HL-60 (cell line): ENCODE measurements around the gene ID1.
A peak's percentile ranks its signal among the peaks of the same experiment; 100 is the strongest.

ENCODE experiments used
- DNase-seq, 2 experiments: peaks; one replicate each; pipeline ENCODE4 v3.0.0-alpha.2; 2010 to 2020; ENCODE audit warnings: low read depth in 1 of 2, low spot score in 1 of 2
- H3K27ac ChIP-seq: fragments of 250-450 bp; sonication (Bioruptor Pico); replicated peaks from 2 replicates; pipeline ENCODE4 v1.5.1; 2020; ENCODE audit warnings: mild to moderate bottlenecking, moderate library complexity
- H3K27me3 ChIP-seq: fragments of 250-450 bp; sonication (Bioruptor Pico); 2 replicates; pipeline ENCODE4 v1.5.1; 2021; ENCODE audit warnings: mild to moderate bottlenecking, moderate library complexity; ENCODE audit not compliant: insufficient read depth, poor library complexity, severe bottlenecking
- H3K4me3 ChIP-seq: replicated peaks from 2 replicates; pipeline ENCODE4 v1.5.1; 2011; ENCODE audit warnings: mild to moderate bottlenecking, control low read depth, low read length; ENCODE audit not compliant: insufficient read depth
- CTCF ChIP-seq: IDR thresholded peaks from one replicate; pipeline ENCODE4 v1.5.1; 2011; ENCODE audit warnings: low read length, control low read depth, inconsistent platforms; ENCODE audit not compliant: insufficient read depth
- GABPA ChIP-seq: IDR thresholded peaks from 2 replicates; pipeline ENCODE4 v1.6.1; 2012; ENCODE audit warnings: low read depth
- POLR2AphosphoS5 ChIP-seq: IDR thresholded peaks from 2 replicates; pipeline ENCODE4 v1.6.1; 2012; ENCODE audit warnings: low read depth
- REST ChIP-seq: IDR thresholded peaks from 2 replicates; pipeline ENCODE4 v1.6.1; 2012; ENCODE audit warnings: low read depth; ENCODE audit not compliant: insufficient replicate concordance
- SPI1 ChIP-seq: IDR thresholded peaks from 2 replicates; pipeline ENCODE4 v1.6.1; 2012; ENCODE audit warnings: low read depth, mild to moderate bottlenecking, borderline replicate concordance
- long read RNA-seq: library from polyadenylated mRNA; unstranded; transcript quantifications from one replicate; pipeline ENCODE4 v2.0.0, GENCODE V29; 2020

ID1 gene
- long read RNA-seq, partial matches to known transcripts = 0 of 1 reads
- long read RNA-seq, other reads (novel, unspliced or antisense) = 0 of 1 reads

GRCh38 chr20:31605031-31605901 lies at the start of gene ID1:
ID1 (plus strand) TSS chr20:31605289; CDS start chr20:31605388, 99 bp downstream.
- Histone ChIP-seq H3K4me3 (peak within 1 kb of the TSS; percentile 73), H3K27ac (no peak within 1 kb of the TSS), H3K27me3 (peaks cover 4% of the 10 kb centered on the region)
- TF ChIP-seq REST = peak; percentile 18
- no peak for TF ChIP-seq POLR2AphosphoS5
- no peak for TF ChIP-seq GABPA
- no peak for TF ChIP-seq SPI1
- peak; percentile 61 to 91 for DNase-seq

DNA sequence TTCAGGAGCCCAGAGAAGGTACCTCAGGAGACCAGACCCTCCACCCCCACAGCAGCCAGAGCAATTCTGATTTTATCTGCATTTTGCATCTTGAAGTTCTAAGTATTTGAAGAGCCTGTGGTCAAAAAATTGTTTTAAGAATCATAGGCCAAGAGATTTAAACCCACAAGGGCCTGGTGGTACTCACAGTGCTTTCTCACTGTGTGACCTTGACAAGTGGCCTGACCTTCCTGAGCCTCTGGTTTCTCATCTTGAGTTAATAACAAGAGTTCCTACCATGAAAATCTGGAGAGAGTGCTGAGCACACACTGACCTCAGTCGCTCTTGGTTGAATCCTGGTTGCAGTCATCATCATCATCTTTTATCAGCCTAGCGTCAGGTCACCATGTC lies 45.4 kb upstream of the ID1 start:
- DNase-seq = no peak
- Histone ChIP-seq H3K27me3 (no peaks in the 10 kb centered on the region), H3K27ac (peak overlapping the region; percentile 9), H3K4me3 (no peak overlapping the region)
- no peak for TF ChIP-seq SPI1
- TF ChIP-seq GABPA = no peak
- TF ChIP-seq CTCF = no peak
- TF ChIP-seq POLR2AphosphoS5 = no peak
- no peak for TF ChIP-seq REST

- DNase-seq = peak; percentile 42 to 93
- peak overlapping the region; percentile 35 for H3K27ac ChIP-seq
- no peaks in the 10 kb centered on the region for H3K27me3 ChIP-seq
- TF ChIP-seq SPI1 = no peak
- no peak for TF ChIP-seq REST
- peak; percentile 97 for TF ChIP-seq CTCF
- no peak for TF ChIP-seq GABPA
- peak; percentile 42; the same call in 1 of the 2 replicates for TF ChIP-seq POLR2AphosphoS5
- H3K4me3 ChIP-seq = no peak overlapping the region
Measured at GRCh38 chr20:31560094-31560745, 44.9 kb upstream of the ID1 start.
